Endothelial cell of umbilical vein (primary cell): Measurements from ENCODE around the gene TRMT1. TPM values are rescaled to one million over a fixed set of nuclear protein-coding genes. Genes with fewer than 3 reads are reported as not detected.

Experiments
- BruUV-seq: library from RNA; stranded (reverse); fragments of 400-500 nt; replicated peaks from 2 replicates; lab custom pipeline; 2021; lab: Mats Ljungman, UMichigan
- CTCF ChIA-PET: fragments of 300-600, 350-600 bp; sonication (Branson Sonifier 250); formaldehyde crosslinking; loops from one replicate; lab custom pipeline; 2021; ENCODE audit warnings: antibody characterized with exemption, inconsistent platforms; lab: Charles Lee
- POLR2A ChIA-PET: fragments of 300-600, 350-600 bp; sonication (Branson Sonifier 250); formaldehyde crosslinking; loops from one replicate; lab custom pipeline; 2021; ENCODE audit warnings: antibody characterized with exemption, inconsistent platforms; lab: Charles Lee
- DNase-seq: peaks from one replicate; pipeline ENCODE4 v3.0.0-alpha.2; 2011; ENCODE audit warnings: low read depth, low spot score
- FAIRE-seq: peaks from 2 replicates; lab custom pipeline; 2011; peaks lifted over from hg19 to GRCh38; lab: Jason Lieb, UNC
- H2AFZ ChIP-seq: 2 replicates; pipeline ENCODE4 v1.6.0; 2012; ENCODE audit warnings: low read depth, low read length, control low read depth, inconsistent platforms
- H3K27ac ChIP-seq: 2 replicates; pipeline ENCODE4 v1.5.1; 2011; ENCODE audit warnings: low read depth, mild to moderate bottlenecking, control low read depth, low read length, moderate library complexity; ENCODE audit not compliant: insufficient read depth
- H3K27me3 ChIP-seq, 2 experiments: 2 replicates each; pipeline versions ENCODE4 v1.6.0 to v1.6.1; 2011; ENCODE audit warnings: low read length in 2 of 2, mixed read lengths in 1 of 2; ENCODE audit not compliant: control insufficient read depth in 2 of 2, insufficient read depth in 2 of 2
- H3K36me3 ChIP-seq, 2 experiments: 2 replicates in 1 of 2; 3 replicates in 1 of 2; pipeline ENCODE4 v1.5.1; 2011; ENCODE audit warnings: low read length in 2 of 2, mild to moderate bottlenecking in 1 of 2, moderate library complexity in 1 of 2; ENCODE audit not compliant: control insufficient read depth in 2 of 2, insufficient read depth in 2 of 2; ENCODE audit errors: extremely low read depth in 1 of 2
- H3K4me1 ChIP-seq: 3 replicates; pipeline ENCODE4 v1.5.1; 2011; ENCODE audit warnings: mild to moderate bottlenecking, low read length; ENCODE audit not compliant: control insufficient read depth, insufficient read depth; ENCODE audit errors: extremely low read depth
- H3K4me2 ChIP-seq: 2 replicates; pipeline ENCODE4 v1.6.1; 2011; ENCODE audit warnings: low read length, control low read depth, mixed read lengths; ENCODE audit not compliant: insufficient read depth
- H3K4me3 ChIP-seq, 3 experiments: fragments of 200-600 bp in 1 of 3; sonication (generic), shearing (Covaris generic) in 1 of 3; replicated peaks in 1 of 3; 2 replicates each; pipeline ENCODE4 v1.5.1; 2011 to 2016; ENCODE audit warnings: control low read depth in 3 of 3, low read length in 3 of 3, mild to moderate bottlenecking in 2 of 3, inconsistent platforms in 1 of 3, low read depth in 1 of 3, moderate library complexity in 1 of 3; ENCODE audit not compliant: insufficient read depth in 1 of 3
- H3K79me2 ChIP-seq: 2 replicates; pipeline ENCODE4 v1.6.0; 2012; ENCODE audit warnings: low read length, inconsistent platforms; ENCODE audit not compliant: control insufficient read depth, insufficient read depth
- H3K9ac ChIP-seq: replicated peaks from 2 replicates; pipeline ENCODE3; 2011; ENCODE audit warnings: low read length, control low read depth; ENCODE audit not compliant: insufficient read depth; ENCODE audit errors: extremely low read depth
- H3K9me1 ChIP-seq: replicated peaks from 3 replicates; pipeline ENCODE4 v1.6.0; 2011; ENCODE audit warnings: mild to moderate bottlenecking, low read length; ENCODE audit not compliant: control insufficient read depth, insufficient read depth; ENCODE audit errors: extremely low read depth
- H3K9me3 ChIP-seq: replicated peaks from 2 replicates; pipeline ENCODE4 v1.5.1; 2012; ENCODE audit warnings: low read length, inconsistent platforms; ENCODE audit not compliant: control insufficient read depth, insufficient read depth
- H4K20me1 ChIP-seq: replicated peaks from 2 replicates; pipeline ENCODE3; 2011; ENCODE audit warnings: mild to moderate bottlenecking, low read length; ENCODE audit not compliant: control insufficient read depth, insufficient read depth; ENCODE audit errors: extremely low read depth
- CTCF ChIP-seq, 2 donors: IDR thresholded peaks; 1 replicate in 1 of 2; 2 replicates in 1 of 2; pipeline ENCODE4 v1.5.1; 2011; ENCODE audit warnings: low read length in 2 of 2, mild to moderate bottlenecking in 2 of 2, moderate library complexity in 2 of 2, control low read depth in 1 of 2, inconsistent platforms in 1 of 2, low read depth in 1 of 2; ENCODE audit not compliant: insufficient read depth in 1 of 2; ENCODE audit errors: extremely low read depth in 1 of 2
- EZH2 ChIP-seq: IDR thresholded peaks from 2 replicates; pipeline ENCODE4 v1.6.1; 2012; ENCODE audit warnings: borderline replicate concordance, low read depth, mild to moderate bottlenecking, moderate library complexity, low read length, inconsistent platforms; ENCODE audit not compliant: severe bottlenecking
- FOS ChIP-seq: IDR thresholded peaks from 2 replicates; pipeline ENCODE4 v1.6.1; 2011; ENCODE audit warnings: mild to moderate bottlenecking, low read length, moderate library complexity, borderline replicate concordance; ENCODE audit not compliant: insufficient read depth
- GATA2 ChIP-seq: IDR thresholded peaks from 2 replicates; pipeline ENCODE4 v1.7.0; 2011; ENCODE audit warnings: low read depth, mild to moderate bottlenecking, moderate library complexity, mixed read lengths, low read length; ENCODE audit not compliant: insufficient read length, insufficient read depth
- MAX ChIP-seq: IDR thresholded peaks from 2 replicates; pipeline ENCODE4 v1.6.1; 2011; ENCODE audit not compliant: insufficient read depth, insufficient read length
- MYC ChIP-seq: IDR thresholded peaks from one replicate; pipeline ENCODE4 v1.6.1; 2011; ENCODE audit warnings: mild to moderate bottlenecking, low read depth, low read length
- POLR2A ChIP-seq: IDR thresholded peaks from 2 replicates; pipeline ENCODE4 v1.6.1; 2012; ENCODE audit warnings: low read depth, mild to moderate bottlenecking, control low read depth, low read length
- POLR2AphosphoS5 ChIP-seq: IDR thresholded peaks from 2 replicates; pipeline ENCODE4 v1.6.1; 2012; ENCODE audit warnings: low read depth, mild to moderate bottlenecking, control low read depth, low read length, moderate library complexity; ENCODE audit not compliant: insufficient read depth
- dilution Hi-C: fragments of 300-500 bp; cut with MboI; formaldehyde crosslinking; loops from one replicate; pipeline ENCODE4 v1.15.0; 2019; ENCODE audit warnings: low sequenced_read_pairs; ENCODE audit not compliant: extremely low pct_ligation_motif_present
- intact Hi-C: fragments of 100-400 bp; cut with micrococcal nuclease; formaldehyde crosslinking; loops from one replicate; pipeline ENCODE4 v1.10.0; 2022
- polyA plus RNA-seq, 4 experiments: library from polyadenylated mRNA; depleted of rRNA in 3 of 4; stranded (reverse) in 3 of 4; unstranded in 1 of 4; fragments of >200 nt; gene quantifications; 2 replicates each; pipeline versions ENCODE4 v1.2.1 to v1.2.3, GENCODE V29; 2011 to 2012; ENCODE audit warnings: missing spikeins in 1 of 4
- total RNA-seq: library from RNA; stranded (reverse); gene quantifications from 2 replicates; pipeline ENCODE4 v1.2.3, GENCODE V29; 2021

TRMT1 gene
- total and polyA plus RNA-seq, 2 donors (not counting 3 experiments of a cell fraction or from before 2014, with no cell fraction given): 46.3 to 53.0 TPM

GRCh38 chr19:13078381-13078780 lies 38.2 kb downstream of the TRMT1 start:
- Histone ChIP-seq H3K9ac (no peak overlapping the region), H4K20me1 (no peaks in the 10 kb centered on the region), H3K36me3 (peaks cover 0 to 8% of the 10 kb centered on the region in 2 experiments), H3K27me3 (no peaks in the 10 kb centered on the region), H3K79me2 (no peaks in the 10 kb centered on the region), H2AFZ (no peak overlapping the region), H3K27ac (no peak overlapping the region), H3K4me3 (no peak overlapping the region), H3K9me3 (no peaks in the 10 kb centered on the region), H3K9me1 (no peaks in the 10 kb centered on the region), H3K4me1 (peaks cover 4% of the 10 kb centered on the region), H3K4me2 (no peak overlapping the region)
- DNase-seq (no peak), FAIRE-seq (no peak)
- POLR2A ChIA-PET: no interaction called here
- dilution Hi-C loops: no loop called here
- no TSS peak for BruUV-seq
- CTCF ChIA-PET: interaction anchor here (1.4 to 4.7 kb wide), 6 partner anchors 16 to 101 kb away, joined by 3 to 32 read pairs (median 18); no protein-coding TSS in a partner anchor
- no peak for TF ChIP-seq MYC
- TF ChIP-seq POLR2AphosphoS5: no peak
- TF ChIP-seq FOS: no peak
- TF ChIP-seq EZH2: no peak
- TF ChIP-seq POLR2A: no peak
- no peak for TF ChIP-seq CTCF (IDR thresholded peaks at IDR 0.05; ENCODE audit: extremely low read depth in 1 of 2, insufficient read depth in 1 of 2, low read depth in 1 of 2, low read length in 2 of 2)
- no peak for TF ChIP-seq GATA2
- TF ChIP-seq MAX: no peak
- intact Hi-C loops: no loop called here
